SK-N-SH (cell line): ENCODE results near the gene HMGCS1. TPM values are rescaled to one million over a fixed set of nuclear protein-coding genes. Genes with fewer than 3 reads are reported as not detected.

Experiments
- CTCF ChIA-PET: fragments of 300-600, 350-600 bp; formaldehyde crosslinking; extraction: SDS; loops from one replicate; lab custom pipeline; 2021; lab: Yijun Ruan, JAX
- POLR2A ChIA-PET: fragments of 350-600 bp; sonication (Branson Sonifier 250); formaldehyde crosslinking; extraction: SDS; loops from one replicate; lab custom pipeline; 2020; ENCODE audit warnings: antibody characterized with exemption, inconsistent platforms; lab: Yijun Ruan, JAX
- DNase-seq: peaks from one replicate; pipeline ENCODE4 v3.0.0; 2012
- H2AFZ ChIP-seq: fragments of 200-600 bp; sonication (generic); 2 replicates; pipeline ENCODE4 v1.8.1; 2016; ENCODE audit warnings: antibody characterized with exemption, mild to moderate bottlenecking, low read depth
- H3F3A ChIP-seq: fragments of 200-600 bp; sonication (generic); replicated peaks from 2 replicates; pipeline ENCODE3; 2016; ENCODE audit warnings: antibody characterized with exemption, mild to moderate bottlenecking; ENCODE audit not compliant: insufficient read depth
- H3K27ac ChIP-seq, 2 experiments: fragments of 200-500 bp in 1 of 2; fragments of 200-600 bp in 1 of 2; sonication (Bioruptor generic) in 1 of 2; sonication (generic), shearing (Covaris generic) in 1 of 2; 2 replicates each; pipeline versions ENCODE4 v1.5.1 to v1.6.1; 2014 to 2016; ENCODE audit warnings: low read depth in 2 of 2, inconsistent platforms in 1 of 2, low read length in 1 of 2, mild to moderate bottlenecking in 1 of 2, mixed read lengths in 1 of 2
- H3K27me3 ChIP-seq: fragments of 200-600 bp; sonication (generic), shearing (Covaris generic); 2 replicates; pipeline ENCODE4 v1.6.1; 2016; ENCODE audit warnings: mixed run types; ENCODE audit not compliant: insufficient read depth
- H3K36me3 ChIP-seq, 2 experiments: fragments of 200-500 bp in 1 of 2; fragments of 200-600 bp in 1 of 2; sonication (Bioruptor generic) in 1 of 2; sonication (generic) in 1 of 2; replicated peaks in 1 of 2; 2 replicates each; pipeline versions ENCODE3 to v1.5.1; 2014 to 2016; ENCODE audit warnings: low read length in 1 of 2, mild to moderate bottlenecking in 1 of 2; ENCODE audit not compliant: insufficient read depth in 2 of 2, control insufficient read depth in 1 of 2
- H3K4me1 ChIP-seq, 2 experiments: fragments of 200-500 bp in 1 of 2; fragments of 200-600 bp in 1 of 2; sonication (Bioruptor generic) in 1 of 2; sonication (generic), shearing (Covaris generic) in 1 of 2; 2 replicates each; pipeline versions ENCODE4 v1.5.1 to v1.6.1; 2014 to 2016; ENCODE audit warnings: low read depth in 1 of 2, low read length in 1 of 2, mixed run types in 1 of 2; ENCODE audit not compliant: insufficient read depth in 2 of 2, control insufficient read depth in 1 of 2
- H3K4me2 ChIP-seq: fragments of 200-600 bp; sonication (generic), shearing (Covaris generic); 2 replicates; pipeline ENCODE4 v1.6.1; 2017; ENCODE audit warnings: mixed run types
- H3K4me3 ChIP-seq, 2 experiments: fragments of 200-500 bp in 1 of 2; fragments of 200-600 bp in 1 of 2; sonication (Bioruptor generic) in 1 of 2; sonication (generic), shearing (Covaris generic) in 1 of 2; 2 replicates each; pipeline versions ENCODE4 v1.5.1 to v1.8.1; 2014 to 2016; ENCODE audit warnings: low read depth in 2 of 2, inconsistent platforms in 1 of 2, low read length in 1 of 2, mild to moderate bottlenecking in 1 of 2, mixed read lengths in 1 of 2, moderate library complexity in 1 of 2
- H3K79me2 ChIP-seq: fragments of 200-600 bp; sonication (generic); 2 replicates; pipeline ENCODE4 v1.8.1; 2017; ENCODE audit warnings: mild to moderate bottlenecking; ENCODE audit not compliant: insufficient read depth
- H3K9ac ChIP-seq: fragments of 200-600 bp; sonication (generic); 2 replicates; pipeline ENCODE4 v1.6.1; 2017; ENCODE audit warnings: mixed run types
- H3K9me2 ChIP-seq: fragments of 200-600 bp; sonication (generic); 2 replicates; pipeline ENCODE4 v1.6.1; 2017; ENCODE audit warnings: mixed run types
- H3K9me3 ChIP-seq: fragments of 200-600 bp; sonication (generic); 2 replicates; pipeline ENCODE4 v1.6.1; 2017; ENCODE audit warnings: mixed run types, mild to moderate bottlenecking, moderate library complexity
- H4K20me1 ChIP-seq: fragments of 200-600 bp; sonication (generic); 2 replicates; pipeline ENCODE4 v1.6.1; 2017; ENCODE audit warnings: mild to moderate bottlenecking, mixed run types; ENCODE audit not compliant: insufficient read depth
- CHD2 ChIP-seq: fragments of 150-350 bp; IDR thresholded peaks from 2 replicates; pipeline ENCODE4 v1.6.1; 2018; ENCODE audit warnings: low read length; ENCODE audit not compliant: partially characterized antibody
- EZH2phosphoT487 ChIP-seq: fragments of 200-600 bp; sonication (generic); IDR thresholded peaks from 2 replicates; pipeline ENCODE4 v1.6.1; 2017; ENCODE audit warnings: low read depth, mixed run types, mild to moderate bottlenecking, antibody characterized with exemption, moderate library complexity, borderline replicate concordance
- FOSL2 ChIP-seq: IDR thresholded peaks from 2 replicates; pipeline ENCODE4 v1.4.0; 2012; ENCODE audit warnings: low read depth, mild to moderate bottlenecking, moderate library complexity, borderline replicate concordance
- FOXM1 ChIP-seq: IDR thresholded peaks from 2 replicates; pipeline ENCODE4 v1.4.0; 2012; ENCODE audit warnings: low read depth, mild to moderate bottlenecking
- GABPA ChIP-seq: IDR thresholded peaks from 2 replicates; pipeline ENCODE4 v1.4.0; 2012; ENCODE audit warnings: low read depth, mild to moderate bottlenecking
- GATA2 ChIP-seq: sonication (generic); formaldehyde crosslinking; IDR thresholded peaks from 2 replicates; pipeline ENCODE4 v1.5.0; 2020; ENCODE audit warnings: mild to moderate bottlenecking, missing genetic modification reagents
- IRF3 ChIP-seq: fragments of 150-350 bp; IDR thresholded peaks from 2 replicates; pipeline ENCODE4 v1.6.1; 2016; ENCODE audit warnings: mild to moderate bottlenecking, low read depth, low read length
- JUND ChIP-seq: IDR thresholded peaks from 2 replicates; pipeline ENCODE4 v1.4.0; 2012
- MXI1 ChIP-seq: IDR thresholded peaks from 2 replicates; pipeline ENCODE4 v1.6.1; 2012; ENCODE audit warnings: mild to moderate bottlenecking, low read depth, low read length, improper control_type of control experiment
- NFIC ChIP-seq: IDR thresholded peaks from 2 replicates; pipeline ENCODE4 v1.4.0; 2012; ENCODE audit warnings: borderline replicate concordance
- POLR2AphosphoS5 ChIP-seq: IDR thresholded peaks from 2 replicates; pipeline ENCODE4 v1.6.1; 2012; ENCODE audit warnings: low read depth, low read length
- REST ChIP-seq: IDR thresholded peaks from 2 replicates; pipeline ENCODE4 v1.6.1; 2012; ENCODE audit warnings: mild to moderate bottlenecking, low read depth, low read length, moderate library complexity
- RFX5 ChIP-seq: IDR thresholded peaks from 2 replicates; pipeline ENCODE4 v1.6.1; 2012; ENCODE audit warnings: mild to moderate bottlenecking, improper control_type of control experiment, low read length
- RXRA ChIP-seq: IDR thresholded peaks from 2 replicates; pipeline ENCODE4 v1.4.0; 2012; ENCODE audit warnings: low read depth, mild to moderate bottlenecking, borderline replicate concordance
- SMC3 ChIP-seq: IDR thresholded peaks from 2 replicates; pipeline ENCODE4 v1.6.1; 2012; ENCODE audit warnings: low read depth, low read length, improper control_type of control experiment
- TEAD4 ChIP-seq: IDR thresholded peaks from 2 replicates; pipeline ENCODE4 v1.4.0; 2012; ENCODE audit warnings: mild to moderate bottlenecking, borderline replicate concordance; ENCODE audit not compliant: insufficient read depth
- YY1 ChIP-seq: IDR thresholded peaks from 2 replicates; pipeline ENCODE4 v1.4.0; 2012; ENCODE audit warnings: low read depth, mild to moderate bottlenecking
- ZBTB33 ChIP-seq: IDR thresholded peaks from 2 replicates; pipeline ENCODE4 v1.4.0; 2012; ENCODE audit warnings: low read depth, borderline replicate concordance
- WGBS: methylation state at CpG from one replicate; pipeline ENCODE4 v1.1.6; 2017; ENCODE audit warnings: low lambda C conversion rate; 5-methylcytosine and 5-hydroxymethylcytosine counted together
- polyA plus RNA-seq, 3 experiments: library from polyadenylated mRNA; depleted of rRNA; stranded (reverse); fragments of >200 nt; gene quantifications; 2 replicates each; pipeline ENCODE4 v1.2.3, GENCODE V29; 2012

Gene HMGCS1
- polyA plus RNA-seq, 1 of the 3 experiments (the other 2 are of a cell fraction), result 8.2 TPM

- no peak overlapping the region for H3K27ac ChIP-seq
- H3K79me2 ChIP-seq, result no peaks in the 10 kb centered on the region
- no peak overlapping the region for H3K4me2 ChIP-seq
- H3K36me3 ChIP-seq, result no peaks in the 10 kb centered on the region
- ChIA-PET POLR2A (no interaction called here), CTCF (no interaction called here)
- H4K20me1 ChIP-seq, result no peaks in the 10 kb centered on the region
- H3K9me2 ChIP-seq, result no peaks in the 10 kb centered on the region
- no peak for DNase-seq
- H3K4me3 ChIP-seq, result no peak overlapping the region
- H3K4me1 ChIP-seq, result no peaks in the 10 kb centered on the region; a peak in 1 of 4 replicates
- H3K9ac ChIP-seq, result no peak overlapping the region
- no peaks in the 10 kb centered on the region for H3F3A ChIP-seq
- H3K27me3 ChIP-seq, result peaks cover 24% of the 10 kb centered on the region; the same call in 1 of the 2 replicates
- TF ChIP-seq JUND, result no peak
- TF ChIP-seq SMC3, result no peak
- no peak for TF ChIP-seq FOXM1
- TF ChIP-seq ZBTB33, result no peak
- no peak for TF ChIP-seq CHD2
- no peak for TF ChIP-seq FOSL2
- no peak for TF ChIP-seq RXRA
- TF ChIP-seq IRF3, result no peak
- TF ChIP-seq RFX5, result no peak
- TF ChIP-seq TEAD4, result no peak
- TF ChIP-seq NFIC, result no peak
- TF ChIP-seq MXI1, result no peak
- TF ChIP-seq GABPA, result no peak
- no peak for TF ChIP-seq POLR2AphosphoS5
- TF ChIP-seq REST, result no peak
- no peak for TF ChIP-seq GATA2 (CRISPR knock-in tag)
- no peak for TF ChIP-seq EZH2phosphoT487
- no peak for TF ChIP-seq YY1
- TF ChIP-seq, all 33 proteins: peak for 0
- Histone ChIP-seq H3K9me3 (no peaks in the 10 kb centered on the region), H2AFZ (no peak overlapping the region)
- WGBS, result 17% methylated on average over 7 of the region's 7 CpGs
Observed at GRCh38 chr5:43274435-43275114, 38.6 kb downstream of the HMGCS1 start.
